Stimulated activated CD8-positive, alpha-beta memory T cell treated with anti-CD3 and anti-CD28 coated beads, Interleukin-12 subunit alpha, Interleukin-12 subunit beta, amount 100 ng/mL, for 24 hours (primary cell): ENCODE measurements around the gene MARCHF5.

ENCODE experiments used
- DNase-seq: peaks from one replicate; pipeline ENCODE4 v3.0.0-alpha.2; 2020; ENCODE audit errors: extremely low read depth

Gene MARCHF5

DNA sequence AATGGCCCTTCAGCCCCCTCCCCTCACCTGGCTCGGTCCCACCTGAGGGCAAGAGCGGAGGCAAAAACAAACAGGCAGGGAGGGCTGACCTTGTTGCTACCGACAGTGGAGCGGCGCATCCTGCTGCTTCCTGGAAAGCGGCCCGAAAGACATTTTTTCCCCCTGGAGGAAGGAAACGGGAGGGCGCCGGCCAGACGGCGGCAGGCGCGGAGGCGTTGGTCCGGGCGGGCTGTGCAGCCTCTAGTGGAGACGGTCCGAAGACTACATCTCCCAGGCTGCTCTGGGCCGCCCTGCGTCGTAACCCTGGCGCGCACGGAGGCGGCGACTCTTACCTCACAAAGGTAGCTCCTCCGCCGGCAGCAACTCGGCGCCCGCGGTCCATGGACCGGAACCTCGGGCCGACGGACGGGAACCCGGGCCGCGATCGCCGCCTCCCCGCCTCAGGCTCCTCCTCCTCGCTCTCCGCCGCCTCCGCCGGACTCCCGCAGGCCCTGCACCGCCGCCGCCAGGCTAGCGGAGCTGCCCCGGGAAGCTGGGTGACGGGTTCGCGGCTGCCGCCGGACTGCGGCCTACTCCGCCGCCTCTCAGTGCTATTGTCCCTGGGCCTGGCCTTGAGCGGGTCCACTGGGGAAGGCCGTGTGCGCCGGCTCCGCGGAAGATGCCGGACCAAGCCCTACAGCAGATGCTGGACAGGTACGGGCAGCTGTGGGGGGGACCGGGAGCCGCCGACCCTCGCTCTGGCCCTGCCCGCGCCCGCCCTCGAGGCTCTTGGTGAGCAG, at the start of gene MARCHF5, which contains the start of gene CPEB3:
Gene MARCHF5, plus strand, starts transcription at position 331 of the 779 bp plus-strand sequence. Its CDS starts 328 bp downstream, at position 659.
Gene CPEB3, minus strand, starts transcription at position 242 of the 779 bp plus-strand sequence. CDS start 50,728 bp downstream, outside the sequence.
- peak; percentile 79 for DNase-seq

DNA sequence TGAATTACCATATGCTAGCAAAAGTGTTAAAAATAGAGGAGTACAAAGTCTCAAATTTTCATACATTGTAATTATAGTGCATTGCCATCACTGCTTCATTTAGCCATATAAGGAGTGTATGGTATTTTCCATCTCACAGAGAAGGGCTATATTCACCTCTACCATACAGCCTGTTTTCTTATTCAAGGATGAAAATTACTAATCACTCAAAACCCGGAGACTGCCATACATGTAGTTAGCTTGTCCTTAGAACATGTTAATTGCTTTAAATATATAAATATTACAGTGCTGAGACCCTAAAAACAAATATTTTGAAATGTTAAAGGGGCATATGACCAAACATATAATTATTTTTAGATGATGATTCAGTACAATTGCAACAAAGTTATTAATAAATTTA, 49.5 kb upstream of the MARCHF5 start:
- no peak for DNase-seq

- DNase-seq, result no peak
Observed at GRCh38 chr10:92242380-92242779, 48.6 kb upstream of the MARCHF5 start.

GRCh38 chr10:92242910-92243671, 47.9 kb upstream of the MARCHF5 start:
- no peak for DNase-seq

DNA sequence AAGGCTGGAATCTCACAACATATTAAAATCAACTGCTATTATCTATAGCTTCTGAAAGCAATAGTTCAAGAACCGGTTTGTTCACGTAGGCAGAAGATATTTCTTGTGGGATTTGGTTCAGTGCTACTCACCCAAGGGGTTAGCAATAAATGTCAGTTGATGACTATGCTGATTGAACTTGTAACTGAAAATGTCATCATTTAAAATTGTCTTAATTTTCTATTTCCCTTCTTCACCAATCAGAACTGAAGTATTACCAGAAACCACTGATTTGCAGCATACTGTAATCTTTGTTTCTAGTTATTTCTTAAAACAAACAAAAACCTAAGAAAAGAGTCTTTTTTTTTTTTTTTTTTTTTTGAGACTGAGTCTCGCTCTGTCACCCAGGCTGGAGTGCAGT, 46.2 kb upstream of the MARCHF5 start:
- DNase-seq, result no peak

DNA sequence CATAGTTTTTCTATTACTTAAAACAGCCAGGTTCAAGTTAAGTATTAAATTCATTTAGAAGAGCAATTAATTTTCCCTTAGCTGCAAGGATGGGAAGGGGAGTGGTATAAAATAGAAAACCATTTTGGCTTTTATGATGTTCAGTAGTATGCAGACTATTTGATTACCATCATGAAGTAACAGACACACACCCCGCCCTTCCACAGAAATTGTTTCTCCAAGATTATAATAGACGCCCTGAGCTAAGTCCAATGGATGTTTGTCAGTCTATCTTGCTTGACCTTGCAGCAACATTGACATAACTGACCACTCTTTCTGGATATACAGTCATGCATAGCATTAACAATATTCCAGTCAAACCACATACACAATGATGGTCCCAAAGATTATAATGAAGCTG, 42.4 kb upstream of the MARCHF5 start:
- DNase-seq, result no peak

- DNase-seq, result no peak
Observed at GRCh38 chr10:92263396-92263795, 27.6 kb upstream of the MARCHF5 start.

DNA sequence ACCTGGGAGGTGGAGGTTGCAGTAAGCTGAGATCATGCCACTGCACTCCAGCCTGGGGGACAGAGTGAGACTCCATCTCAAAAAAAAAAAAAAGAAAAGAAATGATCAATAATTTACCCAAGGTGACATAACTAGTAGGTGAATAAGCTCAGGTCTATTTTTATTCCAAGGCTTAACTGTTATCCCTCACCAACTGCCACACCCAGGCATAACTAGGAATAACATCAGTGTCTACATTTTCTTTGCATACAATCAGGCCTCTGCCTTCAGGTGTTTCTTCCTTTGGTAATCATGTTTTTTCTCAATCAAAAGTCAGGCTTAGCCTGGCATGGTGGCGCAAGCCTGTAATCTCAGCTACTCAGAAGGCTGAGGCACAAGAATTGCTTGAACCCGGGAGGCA, 26.7 kb upstream of the MARCHF5 start:
- DNase-seq, result no peak

- no peak for DNase-seq
Observed at GRCh38 chr10:92265687-92266258, 25.2 kb upstream of the MARCHF5 start.

- no peak for DNase-seq
Observed at GRCh38 chr10:92267343-92267742, 23.6 kb upstream of the MARCHF5 start.

GRCh38 chr10:92268748-92269147, 22.2 kb upstream of the MARCHF5 start:
- DNase-seq, result no peak

GRCh38 chr10:92274071-92274470, 16.9 kb upstream of the MARCHF5 start:
- DNase-seq, result no peak

GRCh38 chr10:92278996-92279696, 11.8 kb upstream of the MARCHF5 start:
- no peak for DNase-seq

GRCh38 chr10:92284112-92284704, 6.8 kb upstream of the MARCHF5 start:
- DNase-seq, result no peak

- no peak for DNase-seq
Observed at GRCh38 chr10:92290076-92290836, 711 bp upstream of the MARCHF5 start.

- DNase-seq, result no peak
Observed at GRCh38 chr10:92291616-92291865, 574 bp downstream of the MARCHF5 start.

- DNase-seq, result no peak
Observed at GRCh38 chr10:92291921-92292845, 1.2 kb downstream of the MARCHF5 start.

GRCh38 chr10:92298487-92298886, 7.5 kb downstream of the MARCHF5 start:
- DNase-seq, result no peak

- no peak for DNase-seq
Observed at GRCh38 chr10:92303096-92303495, 12.1 kb downstream of the MARCHF5 start.

DNA sequence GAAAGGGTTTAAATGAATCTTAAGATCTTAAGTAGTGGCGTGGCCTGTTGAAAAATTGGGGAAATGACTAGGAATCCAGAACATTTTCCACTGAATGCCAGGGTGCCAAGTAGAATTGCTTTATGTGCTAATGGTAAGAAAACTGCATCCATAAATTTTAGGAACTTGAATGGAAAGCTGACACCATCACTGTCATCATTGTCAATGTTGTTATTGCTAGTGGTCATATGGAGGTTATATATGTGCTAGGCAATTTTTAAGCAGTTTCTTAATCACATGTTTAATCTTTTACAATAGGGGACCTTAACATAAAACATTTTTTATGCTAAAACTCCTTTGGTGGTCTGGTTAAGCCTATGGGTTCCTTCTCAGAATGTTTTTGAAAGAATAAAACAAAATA, 13.1 kb downstream of the MARCHF5 start:
- no peak for DNase-seq
